Measurements from ENCODE around the gene RPP25L. TPM values are rescaled to one million over a fixed set of nuclear protein-coding genes. Genes with fewer than 3 reads are reported as not detected.
A peak's percentile ranks its signal among the peaks of the same experiment; 100 is the strongest.

The RPP25L gene
- total RNA-seq, 1 experiment from 2014 or later: 17.2 TPM

DNA sequence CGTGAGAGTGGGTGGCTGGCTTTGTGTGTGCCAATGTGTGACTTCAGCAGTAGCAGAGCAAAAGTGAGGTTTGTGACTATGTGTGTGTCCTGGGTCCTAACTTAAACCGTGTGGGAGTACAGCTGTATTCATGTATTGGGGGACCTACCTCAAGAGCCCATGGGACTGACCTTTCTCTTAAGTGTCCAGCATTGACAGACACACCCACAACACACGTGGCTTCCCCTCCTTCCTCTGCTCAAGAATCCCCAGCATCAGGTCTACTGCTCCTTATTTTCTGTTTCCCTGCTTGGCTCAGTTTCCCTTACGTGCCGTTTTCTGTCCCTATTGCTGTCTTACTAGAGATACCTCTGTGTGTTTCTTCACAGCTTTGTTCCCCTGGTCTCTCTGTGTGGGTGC lies 40.7 kb upstream of the RPP25L start:
- Mint-ChIP-seq H3K36me3 (ENCODE audit: insufficient read depth in 1 of 3, low read depth in 3 of 3) (peaks cover 13 to 26% (median 23%) of the 10 kb centered on the region in 3 experiments; a peak in 5 of 7 replicates), H3K9me3 (no peaks in the 10 kb centered on the region), H3K27ac (peak overlapping the region in 1 of 3 experiments; percentile 46; a peak in 3 of 7 replicates), H3K4me1 (peaks cover 34 to 46% of the 10 kb centered on the region in 2 experiments), H3K4me3 (peak overlapping the region; percentile 46 to 71; a peak in 4 of 5 replicates), H3K27me3 (ENCODE audit: low read depth) (peaks cover 5% of the 10 kb centered on the region)
- no peak for DNase-seq
- Histone ChIP-seq H3K4me2 (ENCODE audit: insufficient read depth, insufficient read length, low read length) (peak overlapping the region; percentile 63), H2BK20ac (ENCODE audit: low read depth, low read length, poor library complexity, severe bottlenecking) (no peak overlapping the region), H3T11ph (ENCODE audit: low read length) (no peak overlapping the region), H2BK120ac (ENCODE audit: low read depth, low read length, poor library complexity, severe bottlenecking) (no peak overlapping the region), H3K23me2 (ENCODE audit: insufficient read length, low read depth, low read length, poor library complexity, severe bottlenecking) (peaks cover 9% of the 10 kb centered on the region), H4K20me1 (ENCODE audit: control insufficient read depth, insufficient read depth, insufficient read length) (peaks cover 3% of the 10 kb centered on the region), H2BK12ac (ENCODE audit: insufficient read length, low read depth, low read length) (no peak overlapping the region), H4K5ac (ENCODE audit: insufficient read length, low read depth, low read length) (no peak overlapping the region), H2AK5ac (ENCODE audit: insufficient read length, low read length) (no peak overlapping the region), H3K23ac (ENCODE audit: insufficient read length, low read depth, low read length) (no peak overlapping the region), H3K79me1 (ENCODE audit: insufficient read depth, low read depth, low read length, poor library complexity, severe bottlenecking) (no peaks in the 10 kb centered on the region), H3K4ac (ENCODE audit: low read depth, low read length) (no peak overlapping the region), H3K56ac (ENCODE audit: insufficient read length, low read depth, low read length) (no peak overlapping the region), H2BK15ac (ENCODE audit: low read depth, low read length) (no peak overlapping the region), H3K9me3 (ENCODE audit: control insufficient read depth, low read depth, low read length) (no peaks in the 10 kb centered on the region), H3K18ac (ENCODE audit: insufficient read length, low read depth, low read length) (no peak overlapping the region), H4K8ac (replicated peaks; ENCODE audit: insufficient read length, low read depth, low read length) (no peak overlapping the region), H2AFZ (ENCODE audit: low read length) (no peak overlapping the region), H3K4me1 (ENCODE audit: insufficient read depth, low read length) (peaks cover 7% of the 10 kb centered on the region; the same call in 1 of the 2 replicates), H3K27me3 (ENCODE audit: insufficient read depth, low read length) (no peaks in the 10 kb centered on the region), H4K91ac (ENCODE audit: insufficient read length, low read depth, low read length) (no peak overlapping the region), H2BK5ac (ENCODE audit: insufficient read length, low read length) (no peak overlapping the region), H3K9ac (ENCODE audit: extremely low read depth, insufficient read length, low read length) (no peak overlapping the region), H3K27ac (ENCODE audit: insufficient read length, low read depth, low read length) (no peak overlapping the region), H3K14ac (ENCODE audit: insufficient read depth, low read length) (no peak overlapping the region), H3K79me2 (ENCODE audit: insufficient read depth, low read length) (no peaks in the 10 kb centered on the region; the same call in 1 of the 2 replicates)
- no CpG with 5 or more reads among the region's 5 CpGs for WGBS (ENCODE audit: extremely low coverage, insufficient read length, low lambda C conversion rate)
- TF ChIP-seq, protein P1, sequence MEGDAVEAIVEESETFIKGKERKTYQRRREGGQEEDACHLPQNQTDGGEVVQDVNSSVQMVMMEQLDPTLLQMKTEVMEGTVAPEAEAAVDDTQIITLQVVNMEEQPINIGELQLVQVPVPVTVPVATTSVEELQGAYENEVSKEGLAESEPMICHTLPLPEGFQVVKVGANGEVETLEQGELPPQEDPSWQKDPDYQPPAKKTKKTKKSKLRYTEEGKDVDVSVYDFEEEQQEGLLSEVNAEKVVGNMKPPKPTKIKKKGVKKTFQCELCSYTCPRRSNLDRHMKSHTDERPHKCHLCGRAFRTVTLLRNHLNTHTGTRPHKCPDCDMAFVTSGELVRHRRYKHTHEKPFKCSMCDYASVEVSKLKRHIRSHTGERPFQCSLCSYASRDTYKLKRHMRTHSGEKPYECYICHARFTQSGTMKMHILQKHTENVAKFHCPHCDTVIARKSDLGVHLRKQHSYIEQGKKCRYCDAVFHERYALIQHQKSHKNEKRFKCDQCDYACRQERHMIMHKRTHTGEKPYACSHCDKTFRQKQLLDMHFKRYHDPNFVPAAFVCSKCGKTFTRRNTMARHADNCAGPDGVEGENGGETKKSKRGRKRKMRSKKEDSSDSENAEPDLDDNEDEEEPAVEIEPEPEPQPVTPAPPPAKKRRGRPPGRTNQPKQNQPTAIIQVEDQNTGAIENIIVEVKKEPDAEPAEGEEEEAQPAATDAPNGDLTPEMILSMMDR (conservative IDR thresholded peaks at IDR 0.05): no peak
